Upper lobe of right lung (tissue), 1 donor: Measurements from ENCODE around the gene EYS. TPM values are rescaled to one million over a fixed set of nuclear protein-coding genes. Genes with fewer than 3 reads are reported as not detected.

Experiments used
- ATAC-seq: fragments of 200-7000 bp; cut with Tn5 transposase; one replicate; pipeline ENCODE4 v1.9.1; 2020; ENCODE audit warnings: mild to moderate bottlenecking, moderate library complexity
- DNase-seq: peaks from one replicate; pipeline ENCODE4 v3.0.0-alpha.2; 2020
- H3K27ac ChIP-seq: fragments of 200-600 bp; one replicate; pipeline ENCODE4 v1.8.0; 2022
- H3K27me3 ChIP-seq: fragments of 200-600 bp; one replicate; pipeline ENCODE4 v1.8.0; 2022; ENCODE audit warnings: mild to moderate bottlenecking
- H3K36me3 ChIP-seq: fragments of 200-600 bp; one replicate; pipeline ENCODE4 v1.8.0; 2022
- H3K4me1 ChIP-seq: fragments of 200-600 bp; one replicate; pipeline ENCODE4 v1.8.0; 2022
- H3K4me3 ChIP-seq: fragments of 200-600 bp; one replicate; pipeline ENCODE4 v1.8.0; 2022; ENCODE audit warnings: mild to moderate bottlenecking
- H3K9me3 ChIP-seq: fragments of 200-600 bp; one replicate; pipeline ENCODE4 v1.8.0; 2022
- CTCF ChIP-seq: fragments of 200-600 bp; IDR thresholded peaks from one replicate; pipeline ENCODE4 v1.8.0; 2022; ENCODE audit warnings: antibody characterized with exemption
- intact Hi-C: fragments of 100-400 bp; cut with DNase I; formaldehyde crosslinking; loops from one replicate; pipeline ENCODE4 v1.11.0; 2022
- total RNA-seq: library from RNA; stranded (reverse); fragmentation: NEBNext Ultra II Directional; extraction: Animal tissue kit (Norgen Biotek cat#: 25700); gene quantifications from one replicate; pipeline ENCODE4 v1.2.1, GENCODE V29; 2021
- donor health status: DM: no; HTN: yes; CAD: no; lungs with severe emphysema.

Gene EYS
- total RNA-seq, 1 donor from 2014 or later, result not detected

GRCh38 chr6:64146876-64147275, 1560.2 kb downstream of the EYS start:
- Histone ChIP-seq H3K4me3 (no peak overlapping the region), H3K36me3 (no peaks in the 10 kb centered on the region)
- ATAC-seq, result no peak

GRCh38 chr6:64146094-64146493, 1560.9 kb downstream of the EYS start:
- ATAC-seq (no peak), DNase-seq (no peak)
- Histone ChIP-seq H3K9me3 (no peaks in the 10 kb centered on the region), H3K36me3 (no peaks in the 10 kb centered on the region), H3K27ac (no peak overlapping the region), H3K4me1 (no peaks in the 10 kb centered on the region), H3K4me3 (no peak overlapping the region), H3K27me3 (no peaks in the 10 kb centered on the region)
- no peak for TF ChIP-seq CTCF
- intact Hi-C loops, result no loop called here

More at GRCh38 chr6:64146876-64147275, 1560.2 kb downstream of the EYS start:
- DNase-seq, result no peak
- no peak overlapping the region for H3K27ac ChIP-seq
- no peaks in the 10 kb centered on the region for H3K9me3 ChIP-seq
- intact Hi-C loops, result no loop called here
- no peaks in the 10 kb centered on the region for H3K4me1 ChIP-seq
- H3K27me3 ChIP-seq, result no peaks in the 10 kb centered on the region
- no peak for TF ChIP-seq CTCF

GRCh38 chr6:64145658-64146057, 1561.4 kb downstream of the EYS start:
- H3K4me3 ChIP-seq, result no peak overlapping the region
- no peak for TF ChIP-seq CTCF
- no peaks in the 10 kb centered on the region for H3K4me1 ChIP-seq
- DNase-seq (no peak), ATAC-seq (no peak)
- no peaks in the 10 kb centered on the region for H3K9me3 ChIP-seq
- intact Hi-C loops, result no loop called here
- no peak overlapping the region for H3K27ac ChIP-seq
- H3K36me3 ChIP-seq, result no peaks in the 10 kb centered on the region
- no peaks in the 10 kb centered on the region for H3K27me3 ChIP-seq

- no peaks in the 10 kb centered on the region for H3K27me3 ChIP-seq
- ATAC-seq, result no peak
- DNase-seq, result no peak
- intact Hi-C loops, result no loop called here
- no peak overlapping the region for H3K4me3 ChIP-seq
- H3K36me3 ChIP-seq, result no peaks in the 10 kb centered on the region
- no peaks in the 10 kb centered on the region for H3K4me1 ChIP-seq
- no peak for TF ChIP-seq CTCF
- no peaks in the 10 kb centered on the region for H3K9me3 ChIP-seq
- no peak overlapping the region for H3K27ac ChIP-seq
These were observed 1563.9 kb downstream of the EYS start for GRCh38 chr6:64143101-64143500.

- H3K4me1 ChIP-seq, result no peaks in the 10 kb centered on the region
- ATAC-seq (no peak), DNase-seq (no peak)
- no peak for TF ChIP-seq CTCF
- H3K9me3 ChIP-seq, result no peaks in the 10 kb centered on the region
- no peak overlapping the region for H3K4me3 ChIP-seq
- H3K36me3 ChIP-seq, result no peaks in the 10 kb centered on the region
- intact Hi-C loops, result no loop called here
- no peaks in the 10 kb centered on the region for H3K27me3 ChIP-seq
- H3K27ac ChIP-seq, result no peak overlapping the region
These were observed 1565.3 kb downstream of the EYS start for GRCh38 chr6:64141680-64142079.
